Measurements from ENCODE around the gene DOC2A.

Gene DOC2A

DNA sequence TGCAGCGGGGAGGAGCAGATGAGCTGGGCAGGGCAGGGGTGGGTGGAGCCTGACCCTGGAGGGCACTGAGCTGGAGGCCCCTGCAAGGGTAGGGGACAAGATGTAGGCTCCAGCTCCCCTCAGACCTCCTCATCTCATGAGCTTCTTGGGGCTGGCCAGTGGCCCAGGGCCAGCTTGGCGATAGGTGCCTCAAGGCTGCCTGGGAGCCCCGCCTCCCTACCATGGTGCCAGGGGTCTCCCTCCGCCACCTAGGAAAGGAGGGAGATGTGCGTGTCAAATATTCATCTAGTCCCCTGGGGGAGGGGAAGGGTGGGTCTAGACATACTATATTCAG, 19.3 kb downstream of the DOC2A start:
- no peak overlapping the region for H2AK5ac ChIP-seq (ENCODE audit: low read length)

DNA sequence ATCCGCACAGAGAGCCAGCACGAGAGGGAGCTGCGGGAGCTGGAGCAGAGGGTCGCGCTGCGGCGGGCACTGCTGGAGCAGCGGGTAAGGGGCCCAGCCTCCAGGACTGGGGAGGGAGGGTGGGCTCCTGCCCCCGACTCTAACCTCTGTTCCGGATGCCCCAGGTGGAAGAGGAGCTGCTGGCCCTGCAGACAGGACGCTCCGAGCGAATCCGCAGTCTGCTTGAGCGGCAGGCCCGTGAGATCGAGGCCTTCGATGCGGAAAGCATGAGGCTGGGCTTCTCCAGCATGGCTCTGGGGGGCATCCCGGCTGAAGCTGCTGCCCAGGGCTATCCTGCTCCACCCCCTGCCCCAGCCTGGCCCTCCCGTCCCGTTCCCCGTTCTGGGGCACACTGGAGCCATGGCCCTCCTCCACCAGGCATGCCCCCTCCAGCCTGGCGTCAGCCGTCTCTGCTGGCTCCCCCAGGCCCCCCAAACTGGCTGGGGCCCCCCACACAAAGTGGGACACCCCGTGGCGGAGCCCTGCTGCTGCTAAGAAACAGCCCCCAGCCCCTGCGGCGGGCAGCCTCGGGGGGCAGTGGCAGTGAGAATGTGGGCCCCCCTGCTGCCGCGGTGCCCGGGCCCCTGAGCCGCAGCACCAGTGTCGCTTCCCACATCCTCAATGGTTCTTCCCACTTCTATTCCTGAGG, 19.8 kb downstream of the DOC2A start:
- no peaks in the 10 kb centered on the region for H3K79me2 ChIP-seq (ENCODE audit: control insufficient read depth, insufficient read depth, low read length)
- WGBS (ENCODE audit: extremely low coverage, insufficient coverage, low lambda C conversion rate) = no CpG with 5 or more reads among the region's 35 CpGs
- no peak overlapping the region for H3K27ac ChIP-seq (ENCODE audit: low read depth, low read length)
- no peak overlapping the region for H3K4me3 ChIP-seq (ENCODE audit: low read length)
- no peak overlapping the region for H3K23ac ChIP-seq (ENCODE audit: low read length)
- H3K4me1 ChIP-seq (ENCODE audit: control insufficient read depth, low read depth, low read length) = peaks cover 2% of the 10 kb centered on the region
- H4K5ac ChIP-seq (ENCODE audit: low read length) = no peak overlapping the region
- no peaks in the 10 kb centered on the region for H3K79me1 ChIP-seq (ENCODE audit: low read length)
- H2AK5ac ChIP-seq (ENCODE audit: low read length) = no peak overlapping the region
- no peak overlapping the region for H3K4me2 ChIP-seq (ENCODE audit: low read length)
- H4K8ac ChIP-seq (ENCODE audit: low read depth, low read length) = no peak overlapping the region
- no peak overlapping the region for H3K4ac ChIP-seq (ENCODE audit: low read depth, low read length)
- H3K27me3 ChIP-seq (ENCODE audit: insufficient read depth, low read length, poor library complexity) = no peaks in the 10 kb centered on the region
- DNase-seq = no peak
- H3K56ac ChIP-seq (ENCODE audit: low read length) = no peak overlapping the region
- no peak overlapping the region for H3K18ac ChIP-seq (ENCODE audit: low read length)
- no peak overlapping the region for H2BK15ac ChIP-seq (replicated peaks; ENCODE audit: low read depth)
- peaks cover 9% of the 10 kb centered on the region for H3K36me3 ChIP-seq (ENCODE audit: control insufficient read depth, insufficient read depth, low read length)
- no peak overlapping the region for H3K9ac ChIP-seq (ENCODE audit: low read length)
- H2BK120ac ChIP-seq (ENCODE audit: low read depth, low read length) = no peak overlapping the region
- H2BK5ac ChIP-seq (ENCODE audit: low read length) = no peak overlapping the region

More for the DNA sequence above, 19.3 kb downstream of the DOC2A start:
- no peak overlapping the region for H4K8ac ChIP-seq (ENCODE audit: low read depth, low read length)
- WGBS (ENCODE audit: extremely low coverage, insufficient coverage, low lambda C conversion rate) = no CpG with 5 or more reads among the region's 5 CpGs
- no peak overlapping the region for H2BK120ac ChIP-seq (ENCODE audit: low read depth, low read length)
- peaks cover 2% of the 10 kb centered on the region for H3K4me1 ChIP-seq (ENCODE audit: control insufficient read depth, low read depth, low read length)
- DNase-seq = no peak
- H3K36me3 ChIP-seq (ENCODE audit: control insufficient read depth, insufficient read depth, low read length) = peaks cover 7% of the 10 kb centered on the region
- H3K56ac ChIP-seq (ENCODE audit: low read length) = no peak overlapping the region
- H3K9ac ChIP-seq (ENCODE audit: low read length) = no peak overlapping the region
- H3K27ac ChIP-seq (ENCODE audit: low read depth, low read length) = no peak overlapping the region
- no peak overlapping the region for H3K18ac ChIP-seq (ENCODE audit: low read length)
- no peaks in the 10 kb centered on the region for H3K79me2 ChIP-seq (ENCODE audit: control insufficient read depth, insufficient read depth, low read length)
- no peaks in the 10 kb centered on the region for H3K27me3 ChIP-seq (ENCODE audit: insufficient read depth, low read length, poor library complexity)
- H3K4me3 ChIP-seq (ENCODE audit: low read length) = no peak overlapping the region
- no peak overlapping the region for H2BK15ac ChIP-seq (replicated peaks; ENCODE audit: low read depth)
- no peak overlapping the region for H4K5ac ChIP-seq (ENCODE audit: low read length)
- no peak overlapping the region for H3K23ac ChIP-seq (ENCODE audit: low read length)
- no peak overlapping the region for H3K4ac ChIP-seq (ENCODE audit: low read depth, low read length)
- no peak overlapping the region for H3K4me2 ChIP-seq (ENCODE audit: low read length)
- no peaks in the 10 kb centered on the region for H3K79me1 ChIP-seq (ENCODE audit: low read length)
- H2BK5ac ChIP-seq (ENCODE audit: low read length) = no peak overlapping the region

DNA sequence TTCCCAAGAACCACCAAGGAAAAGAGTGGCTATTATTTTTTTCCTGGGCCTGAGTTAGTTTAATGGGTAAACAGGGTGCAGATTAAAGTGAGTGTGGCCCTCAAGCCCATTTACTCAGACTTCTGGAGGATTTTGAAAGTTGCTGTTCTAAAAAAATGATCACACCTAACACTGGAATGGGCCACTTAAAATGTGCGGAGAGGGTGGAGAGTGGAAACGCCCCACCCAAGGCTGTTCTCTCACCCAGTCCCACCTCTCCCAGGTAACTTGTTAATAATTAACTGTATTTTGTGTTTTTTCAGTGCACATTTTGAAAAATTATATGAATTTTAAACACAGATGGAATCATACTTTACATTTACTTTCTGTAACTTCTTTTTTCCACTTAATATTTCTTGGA, 20.8 kb downstream of the DOC2A start:
- no peak overlapping the region for H3K4ac ChIP-seq (ENCODE audit: low read depth, low read length)
- H3K9ac ChIP-seq (ENCODE audit: low read length) = no peak overlapping the region
- no peak overlapping the region for H3K4me2 ChIP-seq (ENCODE audit: low read length)
- no peak overlapping the region for H2BK5ac ChIP-seq (ENCODE audit: low read length)
- H3K79me1 ChIP-seq (ENCODE audit: low read length) = no peaks in the 10 kb centered on the region
- no peaks in the 10 kb centered on the region for H3K27me3 ChIP-seq (ENCODE audit: insufficient read depth, low read length, poor library complexity)
- WGBS (ENCODE audit: extremely low coverage, insufficient coverage, low lambda C conversion rate) = no CpG with 5 or more reads among the region's 2 CpGs
- H3K4me1 ChIP-seq (ENCODE audit: control insufficient read depth, low read depth, low read length) = peaks cover 2% of the 10 kb centered on the region
- H3K4me3 ChIP-seq (ENCODE audit: low read length) = no peak overlapping the region
- H2AK5ac ChIP-seq (ENCODE audit: low read length) = no peak overlapping the region
- H3K56ac ChIP-seq (ENCODE audit: low read length) = no peak overlapping the region
- H3K23ac ChIP-seq (ENCODE audit: low read length) = no peak overlapping the region
- no peak overlapping the region for H2BK120ac ChIP-seq (ENCODE audit: low read depth, low read length)
- no peak for DNase-seq
- H4K8ac ChIP-seq (ENCODE audit: low read depth, low read length) = no peak overlapping the region
- no peaks in the 10 kb centered on the region for H3K79me2 ChIP-seq (ENCODE audit: control insufficient read depth, insufficient read depth, low read length)
- H2BK15ac ChIP-seq (replicated peaks; ENCODE audit: low read depth) = no peak overlapping the region
- no peak overlapping the region for H3K18ac ChIP-seq (ENCODE audit: low read length)
- no peak overlapping the region for H3K27ac ChIP-seq (ENCODE audit: low read depth, low read length)
- peaks cover 12% of the 10 kb centered on the region for H3K36me3 ChIP-seq (ENCODE audit: control insufficient read depth, insufficient read depth, low read length)
- no peak overlapping the region for H4K5ac ChIP-seq (ENCODE audit: low read length)

DNA sequence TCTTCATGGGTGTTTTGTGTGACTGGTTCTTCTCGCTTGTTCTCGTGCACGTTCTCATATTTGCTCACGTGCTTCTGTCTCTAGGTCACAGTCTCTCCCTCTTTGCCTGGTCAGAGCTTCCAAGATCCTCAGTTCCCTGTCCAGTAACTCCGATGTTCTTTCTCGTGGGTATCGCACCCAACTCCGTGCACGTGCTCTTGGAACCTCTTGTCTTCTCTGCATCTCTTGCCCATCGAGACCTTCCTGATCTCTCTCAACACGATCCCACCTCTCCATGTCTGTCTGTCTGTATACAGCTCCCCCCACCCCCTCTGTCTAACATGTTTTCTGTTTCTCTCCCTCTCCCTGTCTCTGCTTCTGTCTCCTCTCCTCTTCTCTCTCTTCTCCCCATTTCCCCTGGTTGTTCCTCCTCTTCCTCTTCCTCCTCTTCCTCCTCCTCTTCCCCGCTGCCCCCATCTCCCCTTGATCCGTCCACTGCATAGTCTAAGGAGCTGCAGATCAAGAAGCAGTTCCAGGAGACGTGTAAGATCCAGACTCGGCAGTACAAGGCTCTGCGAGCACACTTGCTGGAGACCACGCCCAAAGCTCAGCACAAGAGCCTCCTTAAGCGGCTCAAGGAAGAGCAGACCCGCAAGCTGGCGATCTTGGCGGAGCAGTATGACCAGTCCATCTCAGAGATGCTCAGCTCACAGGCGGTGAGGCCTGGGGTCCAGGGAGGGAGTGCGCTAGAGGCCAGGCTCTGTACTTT, 21.5 kb downstream of the DOC2A start:
- no CpG with 5 or more reads among the region's 23 CpGs for WGBS (ENCODE audit: extremely low coverage, insufficient coverage, low lambda C conversion rate)
- no peak overlapping the region for H3K18ac ChIP-seq (ENCODE audit: low read length)
- no peak overlapping the region for H2AK5ac ChIP-seq (ENCODE audit: low read length)
- H3K4me3 ChIP-seq (ENCODE audit: low read length) = no peak overlapping the region
- H3K36me3 ChIP-seq (ENCODE audit: control insufficient read depth, insufficient read depth, low read length) = peaks cover 15% of the 10 kb centered on the region
- no peaks in the 10 kb centered on the region for H3K27me3 ChIP-seq (ENCODE audit: insufficient read depth, low read length, poor library complexity)
- no peak overlapping the region for H3K4ac ChIP-seq (ENCODE audit: low read depth, low read length)
- H3K79me1 ChIP-seq (ENCODE audit: low read length) = no peaks in the 10 kb centered on the region
- H3K79me2 ChIP-seq (ENCODE audit: control insufficient read depth, insufficient read depth, low read length) = no peaks in the 10 kb centered on the region
- no peak overlapping the region for H2BK15ac ChIP-seq (replicated peaks; ENCODE audit: low read depth)
- no peak overlapping the region for H2BK5ac ChIP-seq (ENCODE audit: low read length)
- H3K9ac ChIP-seq (ENCODE audit: low read length) = no peak overlapping the region
- DNase-seq = no peak
- no peak overlapping the region for H4K5ac ChIP-seq (ENCODE audit: low read length)
- H3K4me2 ChIP-seq (ENCODE audit: low read length) = no peak overlapping the region
- H3K56ac ChIP-seq (ENCODE audit: low read length) = no peak overlapping the region
- no peak overlapping the region for H4K8ac ChIP-seq (ENCODE audit: low read depth, low read length)
- H3K23ac ChIP-seq (ENCODE audit: low read length) = no peak overlapping the region
- H2BK120ac ChIP-seq (ENCODE audit: low read depth, low read length) = no peak overlapping the region
- H3K4me1 ChIP-seq (ENCODE audit: control insufficient read depth, low read depth, low read length) = no peaks in the 10 kb centered on the region
- no peak overlapping the region for H3K27ac ChIP-seq (ENCODE audit: low read depth, low read length)

DNA sequence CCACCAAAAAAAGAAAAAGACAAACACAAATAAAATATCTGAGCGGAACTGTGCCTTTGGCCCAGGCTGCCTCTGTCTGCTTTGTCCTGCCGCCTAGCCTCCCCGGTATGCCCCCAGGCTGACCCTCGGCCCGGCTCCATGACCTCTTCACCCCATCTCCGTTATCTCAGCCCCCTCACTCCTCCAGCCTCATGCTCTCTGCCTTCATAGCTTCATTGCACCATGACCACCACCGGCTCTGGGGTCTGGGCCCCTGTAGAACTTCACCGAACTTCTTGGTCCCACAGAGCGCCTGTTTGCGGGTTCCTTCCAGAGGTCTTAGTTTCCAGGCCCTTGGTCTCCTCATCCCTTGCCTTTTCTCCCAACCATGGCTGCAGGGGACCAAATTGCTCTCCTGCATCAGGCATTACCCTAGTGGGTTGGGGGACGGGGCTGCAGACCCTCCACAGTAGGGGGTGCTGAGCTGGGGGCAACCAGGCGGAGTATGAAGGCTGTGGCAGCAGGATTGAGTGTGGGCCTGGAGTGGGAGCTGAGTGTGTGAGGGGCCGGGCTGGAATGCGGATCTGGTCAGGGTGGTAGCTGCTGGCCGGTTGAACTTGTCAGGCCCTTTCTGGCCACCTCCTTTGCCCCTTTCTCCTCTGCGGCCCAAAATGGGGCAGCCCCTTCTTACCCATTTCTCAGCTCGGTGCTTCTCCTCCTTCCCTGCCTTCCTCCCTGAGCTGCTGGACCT, 22.3 kb downstream of the DOC2A start:
- no peak overlapping the region for H4K5ac ChIP-seq (ENCODE audit: low read length)
- no peaks in the 10 kb centered on the region for H3K4me1 ChIP-seq (ENCODE audit: control insufficient read depth, low read depth, low read length)
- H2BK5ac ChIP-seq (ENCODE audit: low read length) = no peak overlapping the region
- no peak overlapping the region for H4K8ac ChIP-seq (ENCODE audit: low read depth, low read length)
- H3K9ac ChIP-seq (ENCODE audit: low read length) = no peak overlapping the region
- no CpG with 5 or more reads among the region's 17 CpGs for WGBS (ENCODE audit: extremely low coverage, insufficient coverage, low lambda C conversion rate)
- no peak overlapping the region for H3K4me3 ChIP-seq (ENCODE audit: low read length)
- DNase-seq = no peak
- H3K36me3 ChIP-seq (ENCODE audit: control insufficient read depth, insufficient read depth, low read length) = peaks cover 17% of the 10 kb centered on the region
- H3K79me2 ChIP-seq (ENCODE audit: control insufficient read depth, insufficient read depth, low read length) = no peaks in the 10 kb centered on the region
- no peak overlapping the region for H3K4me2 ChIP-seq (ENCODE audit: low read length)
- H3K27ac ChIP-seq (ENCODE audit: low read depth, low read length) = no peak overlapping the region
- H3K27me3 ChIP-seq (ENCODE audit: insufficient read depth, low read length, poor library complexity) = no peaks in the 10 kb centered on the region
- no peak overlapping the region for H2BK15ac ChIP-seq (replicated peaks; ENCODE audit: low read depth)
- no peak overlapping the region for H3K18ac ChIP-seq (ENCODE audit: low read length)
- H3K4ac ChIP-seq (ENCODE audit: low read depth, low read length) = no peak overlapping the region
- H2BK120ac ChIP-seq (ENCODE audit: low read depth, low read length) = no peak overlapping the region
- no peak overlapping the region for H3K23ac ChIP-seq (ENCODE audit: low read length)
- H3K56ac ChIP-seq (ENCODE audit: low read length) = no peak overlapping the region
- H2AK5ac ChIP-seq (ENCODE audit: low read length) = no peak overlapping the region
- H3K79me1 ChIP-seq (ENCODE audit: low read length) = no peaks in the 10 kb centered on the region

All from mesendoderm (in vitro differentiated cells).